HepG2 (cell line): Measurements from ENCODE around the gene NAA38. TPM values are rescaled to one million over a fixed set of nuclear protein-coding genes. Genes with fewer than 3 reads are reported as not detected.

Source experiments
- HDAC1 ChIP-seq: sonication (generic); formaldehyde crosslinking; IDR thresholded peaks from 2 replicates; pipeline ENCODE4 v1.5.1; 2020; ENCODE audit warnings: mild to moderate bottlenecking, missing genetic modification reagents
- MZF1 ChIP-seq: sonication (generic); formaldehyde crosslinking; IDR thresholded peaks from 2 replicates; pipeline ENCODE4 v1.8.1; 2023; ENCODE audit warnings: mild to moderate bottlenecking, missing genetic modification reagents, borderline replicate concordance
- NFE2L2 ChIP-seq: fragments of 150-350 bp; IDR thresholded peaks from 2 replicates; pipeline ENCODE4 v1.6.1; 2014; ENCODE audit warnings: low read length
- NFYC ChIP-seq: IDR thresholded peaks from 2 replicates; pipeline ENCODE4 v1.6.1; 2016; ENCODE audit warnings: missing genetic modification reagents, missing compliant biosample characterization
- SNAPC2 ChIP-seq: sonication (generic); formaldehyde crosslinking; IDR thresholded peaks from 2 replicates; pipeline ENCODE4 v1.8.1; 2022; ENCODE audit warnings: mild to moderate bottlenecking, missing genetic modification reagents
- TARDBP ChIP-seq: sonication (generic); formaldehyde crosslinking; IDR thresholded peaks from 2 replicates; pipeline ENCODE4 v1.8.0; 2022; ENCODE audit warnings: mild to moderate bottlenecking, missing genetic modification reagents
- ZKSCAN5 ChIP-seq: sonication (generic); formaldehyde crosslinking; IDR thresholded peaks from 2 replicates; pipeline ENCODE4 v1.5.1; 2020; ENCODE audit warnings: mild to moderate bottlenecking, missing genetic modification reagents
- ZNF138 ChIP-seq: sonication (generic); formaldehyde crosslinking; IDR thresholded peaks from 2 replicates; pipeline ENCODE4 v1.5.0; 2020; ENCODE audit warnings: mild to moderate bottlenecking, low read depth, missing genetic modification reagents
- ZNF331 ChIP-seq: sonication (generic); formaldehyde crosslinking; IDR thresholded peaks from 2 replicates; pipeline ENCODE4 v1.4.0; 2020; ENCODE audit warnings: missing genetic modification reagents
- ZNF350 ChIP-seq: sonication (generic); formaldehyde crosslinking; IDR thresholded peaks from 2 replicates; pipeline ENCODE4 v1.4.0; 2020; ENCODE audit warnings: mild to moderate bottlenecking, low read depth, missing genetic modification reagents, borderline replicate concordance
- ZNF670 ChIP-seq: sonication (generic); formaldehyde crosslinking; IDR thresholded peaks from 2 replicates; pipeline ENCODE4 v1.8.0; 2022; ENCODE audit warnings: mild to moderate bottlenecking, missing genetic modification reagents, borderline replicate concordance
- ZNF772 ChIP-seq: sonication (generic); formaldehyde crosslinking; IDR thresholded peaks from 2 replicates; pipeline ENCODE4 v1.5.0; 2020; ENCODE audit warnings: mild to moderate bottlenecking, missing genetic modification reagents
- ZNF775 ChIP-seq: sonication (generic); formaldehyde crosslinking; IDR thresholded peaks from 2 replicates; pipeline ENCODE4 v1.4.0; 2020; ENCODE audit warnings: missing genetic modification reagents, mild to moderate bottlenecking, moderate library complexity, borderline replicate concordance
- ZNF780A ChIP-seq: sonication (generic); formaldehyde crosslinking; IDR thresholded peaks from 2 replicates; pipeline ENCODE4 v1.8.0; 2022; ENCODE audit warnings: mild to moderate bottlenecking, missing genetic modification reagents, moderate library complexity
- polyA plus RNA-seq, 8 experiments: library from polyadenylated mRNA; depleted of rRNA in 3 of 8; stranded (reverse) in 7 of 8; unstranded in 1 of 8; fragments of >200 nt; fragmentation: Illumina TruSeq in 4 of 8; extraction: Trizol in 4 of 8; gene quantifications; 2 replicates each; pipeline versions ENCODE4 v1.2.1 to v1.2.3, GENCODE V29; 2011 to 2016; ENCODE audit warnings: low read depth in 4 of 8, missing spikeins in 1 of 8, mixed read lengths in 1 of 8; ENCODE audit not compliant: insufficient read depth in 1 of 8
- total RNA-seq, 5 experiments: library from RNA; depleted of rRNA; stranded (reverse); fragments of >200 nt; fragmentation: Illumina TruSeq; extraction: Trizol; gene quantifications; 2 replicates each; pipeline ENCODE4 v1.2.3, GENCODE V29; 2016; ENCODE audit warnings: low read depth in 1 of 5
- TF ChIP-seq, protein P1 (sequence below): sonication (generic); formaldehyde crosslinking; IDR thresholded peaks from 2 replicates; pipeline ENCODE4 v1.5.0; 2020; ENCODE audit warnings: mild to moderate bottlenecking, missing genetic modification reagents
- TF ChIP-seq, protein P2 (sequence below): sonication (generic); formaldehyde crosslinking; IDR thresholded peaks from 2 replicates; pipeline ENCODE4 v1.4.0; 2020; ENCODE audit warnings: missing genetic modification reagents
- TF ChIP-seq, protein P3 (sequence below): sonication (generic); formaldehyde crosslinking; IDR thresholded peaks from 2 replicates; pipeline ENCODE4 v1.8.0; 2022; ENCODE audit warnings: missing genetic modification reagents, mild to moderate bottlenecking, moderate library complexity, borderline replicate concordance
- TF ChIP-seq, protein P4 (sequence below): fragments of 450-650 bp; IDR thresholded peaks from 2 replicates; pipeline ENCODE4 v1.6.1; 2017

The NAA38 gene
- total and polyA plus RNA-seq, 2 of the 13 experiments (the other 11 are each of a cell fraction or from before 2014, with no cell fraction given): 46.9 to 91.6 TPM

DNA sequence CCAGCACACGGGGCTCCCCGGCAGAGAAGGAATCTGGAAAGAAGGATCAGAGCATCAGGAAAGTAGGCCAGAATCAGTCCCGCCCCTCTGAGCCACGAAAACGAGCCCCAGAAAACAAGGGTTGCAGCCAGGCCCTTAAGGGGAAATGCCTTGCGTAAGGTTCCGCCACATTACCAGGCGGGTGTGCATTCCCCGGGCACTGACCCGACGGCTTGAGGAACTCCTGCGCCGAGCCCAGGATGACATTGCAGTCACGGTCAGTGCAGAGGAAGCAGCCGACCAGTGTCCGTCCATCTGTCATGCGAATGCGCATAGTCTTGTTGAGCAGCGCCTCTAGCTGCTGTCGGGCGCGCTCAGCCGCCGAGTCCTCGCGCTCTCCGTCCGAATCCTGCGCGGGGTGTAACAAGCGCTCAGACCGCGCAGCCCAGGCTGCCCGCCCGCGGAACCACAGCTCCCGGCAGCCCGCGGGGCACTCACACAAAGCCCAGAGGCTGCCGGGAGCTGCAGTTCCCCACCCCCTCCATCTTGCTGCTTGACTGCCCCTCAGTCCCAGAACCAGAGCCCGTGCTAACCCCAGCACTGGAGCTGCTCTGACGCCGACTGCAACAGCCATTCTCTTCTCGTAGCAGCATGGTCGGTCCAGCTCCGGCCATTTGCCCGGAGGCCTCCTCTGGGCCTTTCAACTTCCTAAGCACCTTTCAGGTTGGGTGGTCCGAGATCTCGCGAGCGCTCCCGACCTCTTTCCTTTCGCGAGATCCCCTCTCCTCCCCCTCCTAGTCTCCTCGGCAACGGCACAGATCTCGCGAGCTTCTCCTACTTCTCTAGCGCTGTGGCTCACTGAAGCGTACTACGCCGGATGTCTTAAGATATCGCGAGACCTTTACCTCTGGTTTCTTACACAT, at the start of gene NAA38 (continued):
- TF ChIP-seq HDAC1: peak; percentile 53; the same call in 1 of the 2 replicates
- TF ChIP-seq ZNF775 (CRISPR knock-in tag): no peak
- TF ChIP-seq, protein P1, sequence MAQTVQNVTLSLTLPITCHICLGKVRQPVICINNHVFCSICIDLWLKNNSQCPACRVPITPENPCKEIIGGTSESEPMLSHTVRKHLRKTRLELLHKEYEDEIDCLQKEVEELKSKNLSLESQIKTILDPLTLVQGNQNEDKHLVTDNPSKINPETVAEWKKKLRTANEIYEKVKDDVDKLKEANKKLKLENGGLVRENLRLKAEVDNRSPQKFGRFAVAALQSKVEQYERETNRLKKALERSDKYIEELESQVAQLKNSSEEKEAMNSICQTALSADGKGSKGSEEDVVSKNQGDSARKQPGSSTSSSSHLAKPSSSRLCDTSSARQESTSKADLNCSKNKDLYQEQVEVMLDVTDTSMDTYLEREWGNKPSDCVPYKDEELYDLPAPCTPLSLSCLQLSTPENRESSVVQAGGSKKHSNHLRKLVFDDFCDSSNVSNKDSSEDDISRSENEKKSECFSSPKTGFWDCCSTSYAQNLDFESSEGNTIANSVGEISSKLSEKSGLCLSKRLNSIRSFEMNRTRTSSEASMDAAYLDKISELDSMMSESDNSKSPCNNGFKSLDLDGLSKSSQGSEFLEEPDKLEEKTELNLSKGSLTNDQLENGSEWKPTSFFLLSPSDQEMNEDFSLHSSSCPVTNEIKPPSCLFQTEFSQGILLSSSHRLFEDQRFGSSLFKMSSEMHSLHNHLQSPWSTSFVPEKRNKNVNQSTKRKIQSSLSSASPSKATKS (CRISPR knock-in tag): no peak
- TF ChIP-seq MZF1 (CRISPR knock-in tag): no peak
- TF ChIP-seq SNAPC2 (CRISPR knock-in tag): no peak; the same call in 1 of the 2 replicates
- TF ChIP-seq ZNF780A (CRISPR knock-in tag): no peak
- TF ChIP-seq ZNF331 (CRISPR knock-in tag): peak; percentile 66; the same call in 1 of the 2 replicates
- peak; percentile 58; the same call in 1 of the 2 replicates for TF ChIP-seq TARDBP (CRISPR knock-in tag)
- 0 out of 2 replicates have a peak, but pooled peaks have one; percentile 4 for TF ChIP-seq NFYC (CRISPR knock-in tag)
- TF ChIP-seq, protein P2, sequence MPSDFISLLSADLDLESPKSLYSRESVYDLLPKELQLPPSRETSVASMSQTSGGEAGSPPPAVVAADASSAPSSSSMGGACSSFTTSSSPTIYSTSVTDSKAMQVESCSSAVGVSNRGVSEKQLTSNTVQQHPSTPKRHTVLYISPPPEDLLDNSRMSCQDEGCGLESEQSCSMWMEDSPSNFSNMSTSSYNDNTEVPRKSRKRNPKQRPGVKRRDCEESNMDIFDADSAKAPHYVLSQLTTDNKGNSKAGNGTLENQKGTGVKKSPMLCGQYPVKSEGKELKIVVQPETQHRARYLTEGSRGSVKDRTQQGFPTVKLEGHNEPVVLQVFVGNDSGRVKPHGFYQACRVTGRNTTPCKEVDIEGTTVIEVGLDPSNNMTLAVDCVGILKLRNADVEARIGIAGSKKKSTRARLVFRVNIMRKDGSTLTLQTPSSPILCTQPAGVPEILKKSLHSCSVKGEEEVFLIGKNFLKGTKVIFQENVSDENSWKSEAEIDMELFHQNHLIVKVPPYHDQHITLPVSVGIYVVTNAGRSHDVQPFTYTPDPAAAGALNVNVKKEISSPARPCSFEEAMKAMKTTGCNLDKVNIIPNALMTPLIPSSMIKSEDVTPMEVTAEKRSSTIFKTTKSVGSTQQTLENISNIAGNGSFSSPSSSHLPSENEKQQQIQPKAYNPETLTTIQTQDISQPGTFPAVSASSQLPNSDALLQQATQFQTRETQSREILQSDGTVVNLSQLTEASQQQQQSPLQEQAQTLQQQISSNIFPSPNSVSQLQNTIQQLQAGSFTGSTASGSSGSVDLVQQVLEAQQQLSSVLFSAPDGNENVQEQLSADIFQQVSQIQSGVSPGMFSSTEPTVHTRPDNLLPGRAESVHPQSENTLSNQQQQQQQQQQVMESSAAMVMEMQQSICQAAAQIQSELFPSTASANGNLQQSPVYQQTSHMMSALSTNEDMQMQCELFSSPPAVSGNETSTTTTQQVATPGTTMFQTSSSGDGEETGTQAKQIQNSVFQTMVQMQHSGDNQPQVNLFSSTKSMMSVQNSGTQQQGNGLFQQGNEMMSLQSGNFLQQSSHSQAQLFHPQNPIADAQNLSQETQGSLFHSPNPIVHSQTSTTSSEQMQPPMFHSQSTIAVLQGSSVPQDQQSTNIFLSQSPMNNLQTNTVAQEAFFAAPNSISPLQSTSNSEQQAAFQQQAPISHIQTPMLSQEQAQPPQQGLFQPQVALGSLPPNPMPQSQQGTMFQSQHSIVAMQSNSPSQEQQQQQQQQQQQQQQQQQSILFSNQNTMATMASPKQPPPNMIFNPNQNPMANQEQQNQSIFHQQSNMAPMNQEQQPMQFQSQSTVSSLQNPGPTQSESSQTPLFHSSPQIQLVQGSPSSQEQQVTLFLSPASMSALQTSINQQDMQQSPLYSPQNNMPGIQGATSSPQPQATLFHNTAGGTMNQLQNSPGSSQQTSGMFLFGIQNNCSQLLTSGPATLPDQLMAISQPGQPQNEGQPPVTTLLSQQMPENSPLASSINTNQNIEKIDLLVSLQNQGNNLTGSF (CRISPR knock-in tag): 0 out of 2 replicates have a peak, but pooled peaks have one; percentile 27
- TF ChIP-seq, protein P3, sequence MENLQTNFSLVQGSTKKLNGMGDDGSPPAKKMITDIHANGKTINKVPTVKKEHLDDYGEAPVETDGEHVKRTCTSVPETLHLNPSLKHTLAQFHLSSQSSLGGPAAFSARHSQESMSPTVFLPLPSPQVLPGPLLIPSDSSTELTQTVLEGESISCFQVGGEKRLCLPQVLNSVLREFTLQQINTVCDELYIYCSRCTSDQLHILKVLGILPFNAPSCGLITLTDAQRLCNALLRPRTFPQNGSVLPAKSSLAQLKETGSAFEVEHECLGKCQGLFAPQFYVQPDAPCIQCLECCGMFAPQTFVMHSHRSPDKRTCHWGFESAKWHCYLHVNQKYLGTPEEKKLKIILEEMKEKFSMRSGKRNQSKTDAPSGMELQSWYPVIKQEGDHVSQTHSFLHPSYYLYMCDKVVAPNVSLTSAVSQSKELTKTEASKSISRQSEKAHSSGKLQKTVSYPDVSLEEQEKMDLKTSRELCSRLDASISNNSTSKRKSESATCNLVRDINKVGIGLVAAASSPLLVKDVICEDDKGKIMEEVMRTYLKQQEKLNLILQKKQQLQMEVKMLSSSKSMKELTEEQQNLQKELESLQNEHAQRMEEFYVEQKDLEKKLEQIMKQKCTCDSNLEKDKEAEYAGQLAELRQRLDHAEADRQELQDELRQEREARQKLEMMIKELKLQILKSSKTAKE (CRISPR knock-in tag): no peak
- TF ChIP-seq ZKSCAN5 (CRISPR knock-in tag): no peak
- TF ChIP-seq ZNF670: no peak
- TF ChIP-seq, protein P4, sequence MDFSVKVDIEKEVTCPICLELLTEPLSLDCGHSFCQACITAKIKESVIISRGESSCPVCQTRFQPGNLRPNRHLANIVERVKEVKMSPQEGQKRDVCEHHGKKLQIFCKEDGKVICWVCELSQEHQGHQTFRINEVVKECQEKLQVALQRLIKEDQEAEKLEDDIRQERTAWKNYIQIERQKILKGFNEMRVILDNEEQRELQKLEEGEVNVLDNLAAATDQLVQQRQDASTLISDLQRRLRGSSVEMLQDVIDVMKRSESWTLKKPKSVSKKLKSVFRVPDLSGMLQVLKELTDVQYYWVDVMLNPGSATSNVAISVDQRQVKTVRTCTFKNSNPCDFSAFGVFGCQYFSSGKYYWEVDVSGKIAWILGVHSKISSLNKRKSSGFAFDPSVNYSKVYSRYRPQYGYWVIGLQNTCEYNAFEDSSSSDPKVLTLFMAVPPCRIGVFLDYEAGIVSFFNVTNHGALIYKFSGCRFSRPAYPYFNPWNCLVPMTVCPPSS: no peak
- no peak for TF ChIP-seq ZNF138 (CRISPR knock-in tag)
- no peak; the same call in 1 of the 2 replicates for TF ChIP-seq ZNF350 (CRISPR knock-in tag)
- no peak for TF ChIP-seq NFE2L2
- TF ChIP-seq ZNF772 (CRISPR knock-in tag): peak; percentile 32; the same call in 1 of the 2 replicates
